WTC11 (cell line): ENCODE results near the gene HEXD. TPM values are rescaled to one million over a fixed set of nuclear protein-coding genes. Genes with fewer than 3 reads are reported as not detected.

Experiments
- ATAC-seq: fragments of 200-7000 bp; cut with Tn5 transposase; 2 replicates; pipeline ENCODE4 v1.10.0; 2021; ENCODE audit warnings: mild to moderate bottlenecking, moderate library complexity
- CTCF ChIA-PET: fragments of 300-600 bp; sonication (Branson Sonifier 250); formaldehyde crosslinking; loops from one replicate; lab custom pipeline; 2021; ENCODE audit warnings: antibody characterized with exemption; lab: Charles Lee
- POLR2A ChIA-PET: fragments of 350-600 bp; sonication (Branson Sonifier 250); formaldehyde crosslinking; loops from one replicate; lab custom pipeline; 2021; ENCODE audit warnings: antibody characterized with exemption; lab: Charles Lee
- DNase-seq: peaks from one replicate; pipeline ENCODE4 v3.0.0; 2021; ENCODE audit warnings: low spot score
- H3K27ac Mint-ChIP-seq: 2 replicates; pipeline ENCODE4 v1.8.0; 2021; ENCODE audit warnings: mixed read lengths
- H3K27me3 Mint-ChIP-seq: 2 replicates; pipeline ENCODE4 v1.8.0; 2021; ENCODE audit warnings: low read depth, mild to moderate bottlenecking, moderate library complexity, mixed read lengths
- H3K36me3 Mint-ChIP-seq: 2 replicates; pipeline ENCODE4 v1.8.0; 2021; ENCODE audit warnings: mixed read lengths
- H3K4me1 Mint-ChIP-seq: 2 replicates; pipeline ENCODE4 v1.8.0; 2022; ENCODE audit warnings: mixed read lengths
- H3K4me3 Mint-ChIP-seq: 2 replicates; pipeline ENCODE4 v1.8.0; 2021; ENCODE audit warnings: mild to moderate bottlenecking, moderate library complexity, mixed read lengths
- H3K9me3 Mint-ChIP-seq: 2 replicates; pipeline ENCODE4 v1.8.0; 2021; ENCODE audit warnings: mixed read lengths
- ATF1 ChIP-seq: sonication (generic); formaldehyde crosslinking; IDR thresholded peaks from 2 replicates; pipeline ENCODE4 v1.8.1; 2023; ENCODE audit warnings: mild to moderate bottlenecking, moderate library complexity, missing genetic modification reagents
- ELF4 ChIP-seq: sonication (generic); formaldehyde crosslinking; IDR thresholded peaks from 2 replicates; pipeline ENCODE4 v1.8.1; 2022; ENCODE audit warnings: low read depth, mild to moderate bottlenecking, moderate library complexity, missing genetic modification reagents
- GTF2I ChIP-seq: fragments of 250-450 bp; sonication (Bioruptor Pico); conservative IDR thresholded peaks from 2 replicates; pipeline ENCODE4 v1.4.0; 2021; ENCODE audit warnings: mild to moderate bottlenecking
- HMGA2 ChIP-seq: fragments of 250-450 bp; sonication (Bioruptor Pico); IDR thresholded peaks from 2 replicates; pipeline ENCODE4 v1.4.0; 2021; ENCODE audit warnings: mild to moderate bottlenecking, moderate library complexity
- MXD4 ChIP-seq: fragments of 250-450 bp; sonication (Bioruptor Pico); IDR thresholded peaks from 2 replicates; pipeline ENCODE4 v1.8.0; 2021; ENCODE audit warnings: mild to moderate bottlenecking, moderate library complexity, borderline replicate concordance
- NFATC4 ChIP-seq: fragments of 250-450 bp; sonication (Bioruptor Pico); IDR thresholded peaks from 2 replicates; pipeline ENCODE4 v1.9.0; 2021; ENCODE audit warnings: mild to moderate bottlenecking
- NR2C2 ChIP-seq: sonication (generic); formaldehyde crosslinking; IDR thresholded peaks from 2 replicates; pipeline ENCODE4 v1.8.0; 2022; ENCODE audit warnings: mild to moderate bottlenecking, missing genetic modification reagents
- NR3C1 ChIP-seq: sonication (generic); formaldehyde crosslinking; conservative IDR thresholded peaks from 2 replicates; pipeline ENCODE4 v1.8.1; 2023; ENCODE audit warnings: low read depth, mild to moderate bottlenecking, missing genetic modification reagents
- SMAD3 ChIP-seq: sonication (generic); formaldehyde crosslinking; IDR thresholded peaks from 2 replicates; pipeline ENCODE4 v1.8.0; 2022; ENCODE audit warnings: missing genetic modification reagents, mild to moderate bottlenecking, borderline replicate concordance
- TEAD4 ChIP-seq: sonication (generic); formaldehyde crosslinking; IDR thresholded peaks from 2 replicates; pipeline ENCODE4 v1.8.0; 2022; ENCODE audit warnings: mild to moderate bottlenecking, missing genetic modification reagents
- TP53 ChIP-seq: sonication (generic); formaldehyde crosslinking; IDR thresholded peaks from 2 replicates; pipeline ENCODE4 v1.8.1; 2023; ENCODE audit warnings: mild to moderate bottlenecking, missing genetic modification reagents
- total RNA-seq: library from RNA; stranded (reverse); gene quantifications from 3 replicates; pipeline ENCODE4 v1.2.3, GENCODE V29; 2021
- TF ChIP-seq, protein P1 (sequence below): sonication (generic); formaldehyde crosslinking; IDR thresholded peaks from 2 replicates; pipeline ENCODE4 v1.8.0; 2022; ENCODE audit warnings: mild to moderate bottlenecking, missing genetic modification reagents
- TF ChIP-seq, protein P2 (sequence below): sonication (generic); formaldehyde crosslinking; IDR thresholded peaks from 2 replicates; pipeline ENCODE4 v1.8.1; 2023; ENCODE audit warnings: mild to moderate bottlenecking, missing genetic modification reagents
- TF ChIP-seq, protein P3 (sequence below): sonication (generic); formaldehyde crosslinking; IDR thresholded peaks from 2 replicates; pipeline ENCODE4 v1.8.1; 2023; ENCODE audit warnings: mild to moderate bottlenecking, missing genetic modification reagents, moderate library complexity
- TF ChIP-seq, protein P4 (sequence below): sonication (generic); formaldehyde crosslinking; IDR thresholded peaks from 2 replicates; pipeline ENCODE4 v1.8.1; 2022; ENCODE audit warnings: low read depth, mild to moderate bottlenecking, moderate library complexity, missing genetic modification reagents, borderline replicate concordance
- TF ChIP-seq, protein P5 (sequence below): fragments of 250-450 bp; sonication (Bioruptor Pico); IDR thresholded peaks from 2 replicates; pipeline ENCODE4 v1.9.0; 2021; ENCODE audit warnings: mild to moderate bottlenecking
- TF ChIP-seq, protein P6 (sequence below): sonication (generic); formaldehyde crosslinking; IDR thresholded peaks from 2 replicates; pipeline ENCODE4 v1.8.0; 2023; ENCODE audit warnings: missing genetic modification reagents
- TF ChIP-seq, protein P7 (sequence below): sonication (generic); formaldehyde crosslinking; IDR thresholded peaks from 2 replicates; pipeline ENCODE4 v1.8.0; 2023; ENCODE audit warnings: mild to moderate bottlenecking, missing genetic modification reagents
- TF ChIP-seq, protein P8 (sequence below): sonication (generic); formaldehyde crosslinking; IDR thresholded peaks from 2 replicates; pipeline ENCODE4 v1.8.1; 2023; ENCODE audit warnings: mild to moderate bottlenecking, missing genetic modification reagents, moderate library complexity

The HEXD gene
- total RNA-seq, 1 experiment from 2014 or later: 36.0 TPM

DNA sequence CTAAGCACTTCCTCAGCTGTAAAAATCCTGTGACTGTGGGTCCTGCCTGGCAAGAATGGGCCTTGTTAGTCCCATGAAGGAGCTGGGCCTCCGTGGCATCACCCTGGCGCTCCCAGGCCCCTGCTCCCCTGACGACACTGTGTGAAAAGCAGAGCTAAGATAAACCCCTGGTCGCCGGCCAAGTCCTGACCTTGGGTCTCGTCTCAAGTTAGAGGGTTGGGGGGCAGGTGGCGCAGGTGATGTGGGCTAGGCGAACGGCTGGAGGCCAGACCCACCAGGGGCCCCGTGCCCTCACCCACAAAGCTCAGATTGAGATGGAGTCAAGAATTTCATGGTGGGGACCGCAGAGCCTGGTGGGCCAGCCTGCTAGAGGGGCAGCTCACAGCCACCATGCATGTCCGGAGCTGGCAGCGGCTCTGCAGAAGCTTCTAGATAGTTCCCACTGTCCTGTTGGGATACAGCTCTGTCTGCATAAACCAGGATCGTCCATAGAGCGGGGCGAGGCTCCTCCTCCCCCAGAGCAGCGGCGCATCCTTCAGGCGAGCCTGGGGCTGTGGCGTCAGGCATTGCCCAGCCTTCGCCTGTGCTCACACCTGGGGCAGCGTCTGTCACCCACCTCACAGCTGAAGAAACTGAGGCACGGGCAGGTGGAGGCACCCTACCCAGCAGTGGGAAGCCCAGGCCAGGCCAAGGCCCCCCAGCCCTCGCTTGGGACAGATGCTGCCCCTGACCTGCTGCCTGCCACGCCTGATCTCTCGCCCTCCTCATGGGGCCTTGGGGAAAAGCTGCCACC is 20.4 kb downstream of the HEXD start:
- TF ChIP-seq, protein P1, sequence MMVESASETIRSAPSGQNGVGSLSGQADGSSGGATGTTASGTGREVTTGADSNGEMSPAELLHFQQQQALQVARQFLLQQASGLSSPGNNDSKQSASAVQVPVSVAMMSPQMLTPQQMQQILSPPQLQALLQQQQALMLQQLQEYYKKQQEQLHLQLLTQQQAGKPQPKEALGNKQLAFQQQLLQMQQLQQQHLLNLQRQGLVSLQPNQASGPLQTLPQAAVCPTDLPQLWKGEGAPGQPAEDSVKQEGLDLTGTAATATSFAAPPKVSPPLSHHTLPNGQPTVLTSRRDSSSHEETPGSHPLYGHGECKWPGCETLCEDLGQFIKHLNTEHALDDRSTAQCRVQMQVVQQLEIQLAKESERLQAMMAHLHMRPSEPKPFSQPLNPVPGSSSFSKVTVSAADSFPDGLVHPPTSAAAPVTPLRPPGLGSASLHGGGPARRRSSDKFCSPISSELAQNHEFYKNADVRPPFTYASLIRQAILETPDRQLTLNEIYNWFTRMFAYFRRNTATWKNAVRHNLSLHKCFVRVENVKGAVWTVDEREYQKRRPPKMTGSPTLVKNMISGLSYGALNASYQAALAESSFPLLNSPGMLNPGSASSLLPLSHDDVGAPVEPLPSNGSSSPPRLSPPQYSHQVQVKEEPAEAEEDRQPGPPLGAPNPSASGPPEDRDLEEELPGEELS (CRISPR knock-in tag): no peak
- TF ChIP-seq, protein P2, sequence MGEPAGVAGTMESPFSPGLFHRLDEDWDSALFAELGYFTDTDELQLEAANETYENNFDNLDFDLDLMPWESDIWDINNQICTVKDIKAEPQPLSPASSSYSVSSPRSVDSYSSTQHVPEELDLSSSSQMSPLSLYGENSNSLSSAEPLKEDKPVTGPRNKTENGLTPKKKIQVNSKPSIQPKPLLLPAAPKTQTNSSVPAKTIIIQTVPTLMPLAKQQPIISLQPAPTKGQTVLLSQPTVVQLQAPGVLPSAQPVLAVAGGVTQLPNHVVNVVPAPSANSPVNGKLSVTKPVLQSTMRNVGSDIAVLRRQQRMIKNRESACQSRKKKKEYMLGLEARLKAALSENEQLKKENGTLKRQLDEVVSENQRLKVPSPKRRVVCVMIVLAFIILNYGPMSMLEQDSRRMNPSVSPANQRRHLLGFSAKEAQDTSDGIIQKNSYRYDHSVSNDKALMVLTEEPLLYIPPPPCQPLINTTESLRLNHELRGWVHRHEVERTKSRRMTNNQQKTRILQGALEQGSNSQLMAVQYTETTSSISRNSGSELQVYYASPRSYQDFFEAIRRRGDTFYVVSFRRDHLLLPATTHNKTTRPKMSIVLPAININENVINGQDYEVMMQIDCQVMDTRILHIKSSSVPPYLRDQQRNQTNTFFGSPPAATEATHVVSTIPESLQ (CRISPR knock-in tag): no peak
- TF ChIP-seq, protein P3, sequence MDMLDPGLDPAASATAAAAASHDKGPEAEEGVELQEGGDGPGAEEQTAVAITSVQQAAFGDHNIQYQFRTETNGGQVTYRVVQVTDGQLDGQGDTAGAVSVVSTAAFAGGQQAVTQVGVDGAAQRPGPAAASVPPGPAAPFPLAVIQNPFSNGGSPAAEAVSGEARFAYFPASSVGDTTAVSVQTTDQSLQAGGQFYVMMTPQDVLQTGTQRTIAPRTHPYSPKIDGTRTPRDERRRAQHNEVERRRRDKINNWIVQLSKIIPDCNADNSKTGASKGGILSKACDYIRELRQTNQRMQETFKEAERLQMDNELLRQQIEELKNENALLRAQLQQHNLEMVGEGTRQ (CRISPR knock-in tag): no peak
- no peak for TF ChIP-seq GTF2I (CRISPR knock-in tag)
- TF ChIP-seq, protein P4, sequence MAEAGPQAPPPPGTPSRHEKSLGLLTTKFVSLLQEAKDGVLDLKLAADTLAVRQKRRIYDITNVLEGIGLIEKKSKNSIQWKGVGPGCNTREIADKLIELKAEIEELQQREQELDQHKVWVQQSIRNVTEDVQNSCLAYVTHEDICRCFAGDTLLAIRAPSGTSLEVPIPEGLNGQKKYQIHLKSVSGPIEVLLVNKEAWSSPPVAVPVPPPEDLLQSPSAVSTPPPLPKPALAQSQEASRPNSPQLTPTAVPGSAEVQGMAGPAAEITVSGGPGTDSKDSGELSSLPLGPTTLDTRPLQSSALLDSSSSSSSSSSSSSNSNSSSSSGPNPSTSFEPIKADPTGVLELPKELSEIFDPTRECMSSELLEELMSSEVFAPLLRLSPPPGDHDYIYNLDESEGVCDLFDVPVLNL: no peak
- TF ChIP-seq ELF4: no peak
- TF ChIP-seq, protein P5, sequence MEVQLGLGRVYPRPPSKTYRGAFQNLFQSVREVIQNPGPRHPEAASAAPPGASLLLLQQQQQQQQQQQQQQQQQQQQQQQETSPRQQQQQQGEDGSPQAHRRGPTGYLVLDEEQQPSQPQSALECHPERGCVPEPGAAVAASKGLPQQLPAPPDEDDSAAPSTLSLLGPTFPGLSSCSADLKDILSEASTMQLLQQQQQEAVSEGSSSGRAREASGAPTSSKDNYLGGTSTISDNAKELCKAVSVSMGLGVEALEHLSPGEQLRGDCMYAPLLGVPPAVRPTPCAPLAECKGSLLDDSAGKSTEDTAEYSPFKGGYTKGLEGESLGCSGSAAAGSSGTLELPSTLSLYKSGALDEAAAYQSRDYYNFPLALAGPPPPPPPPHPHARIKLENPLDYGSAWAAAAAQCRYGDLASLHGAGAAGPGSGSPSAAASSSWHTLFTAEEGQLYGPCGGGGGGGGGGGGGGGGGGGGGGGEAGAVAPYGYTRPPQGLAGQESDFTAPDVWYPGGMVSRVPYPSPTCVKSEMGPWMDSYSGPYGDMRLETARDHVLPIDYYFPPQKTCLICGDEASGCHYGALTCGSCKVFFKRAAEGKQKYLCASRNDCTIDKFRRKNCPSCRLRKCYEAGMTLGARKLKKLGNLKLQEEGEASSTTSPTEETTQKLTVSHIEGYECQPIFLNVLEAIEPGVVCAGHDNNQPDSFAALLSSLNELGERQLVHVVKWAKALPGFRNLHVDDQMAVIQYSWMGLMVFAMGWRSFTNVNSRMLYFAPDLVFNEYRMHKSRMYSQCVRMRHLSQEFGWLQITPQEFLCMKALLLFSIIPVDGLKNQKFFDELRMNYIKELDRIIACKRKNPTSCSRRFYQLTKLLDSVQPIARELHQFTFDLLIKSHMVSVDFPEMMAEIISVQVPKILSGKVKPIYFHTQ (CRISPR knock-in tag): no peak
- DNase-seq (no peak), ATAC-seq (no peak)
- no peaks in the 10 kb centered on the region for H3K27me3 Mint-ChIP-seq
- H3K4me3 Mint-ChIP-seq: no peak overlapping the region
- no peak overlapping the region for H3K27ac Mint-ChIP-seq
- H3K9me3 Mint-ChIP-seq: no peaks in the 10 kb centered on the region
- peaks cover 13% of the 10 kb centered on the region for H3K4me1 Mint-ChIP-seq
- ChIA-PET POLR2A (no interaction called here), CTCF (interaction anchor here (0.6 to 1.4 kb wide), 2 partner anchors 14 kb away, joined by 3 to 4 read pairs; no protein-coding TSS in a partner anchor)
- H3K36me3 Mint-ChIP-seq: peaks cover 4% of the 10 kb centered on the region; the same call in 1 of the 2 replicates

DNA sequence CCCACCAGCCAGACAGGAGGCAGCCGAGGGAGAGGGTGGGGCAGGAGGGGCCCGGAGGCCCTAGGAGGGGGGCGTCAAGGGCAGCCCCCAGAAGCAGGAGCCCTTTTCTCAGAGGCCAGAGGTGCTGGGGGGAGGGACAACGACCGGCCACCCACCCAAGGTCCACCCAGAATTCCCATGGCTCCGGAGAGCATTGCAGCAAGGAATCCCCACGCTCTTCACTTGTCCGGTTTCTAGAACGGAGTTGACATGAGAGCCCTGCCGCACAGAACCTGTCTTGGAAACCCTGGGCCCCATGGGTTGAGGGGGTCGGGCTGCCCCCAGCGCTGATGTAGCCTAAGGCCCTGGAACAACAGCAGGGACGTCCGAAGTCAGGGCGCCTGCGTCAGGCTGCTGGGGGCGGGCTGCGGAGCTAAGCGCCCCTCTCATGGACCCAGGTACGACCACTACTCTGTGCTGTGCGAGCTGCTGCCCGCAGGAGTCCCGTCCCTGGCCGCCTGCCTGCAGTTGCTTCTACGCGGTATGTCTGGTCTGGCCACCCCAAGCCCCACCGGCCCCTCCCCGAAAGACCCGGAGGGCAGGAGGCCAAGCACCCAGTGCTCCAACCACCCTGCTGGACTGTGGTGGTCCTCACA is 21.2 kb downstream of the HEXD start:
- H3K4me3 Mint-ChIP-seq: no peak overlapping the region
- no peak overlapping the region for H3K27ac Mint-ChIP-seq
- CTCF ChIA-PET: interaction anchor here (1.4 kb wide), 1 partner anchor 15 kb away, joined by 4 read pairs; no protein-coding TSS in a partner anchor
- H3K36me3 Mint-ChIP-seq: peaks cover 4% of the 10 kb centered on the region; the same call in 1 of the 2 replicates
- POLR2A ChIA-PET: no interaction called here
- H3K4me1 Mint-ChIP-seq: peaks cover 13% of the 10 kb centered on the region
- no peak for ATAC-seq
- no peaks in the 10 kb centered on the region for H3K27me3 Mint-ChIP-seq
- H3K9me3 Mint-ChIP-seq: no peaks in the 10 kb centered on the region
- no peak for DNase-seq
- TF ChIP-seq HMGA2 (CRISPR knock-in tag): no peak
- TF ChIP-seq TEAD4: no peak
- TF ChIP-seq SMAD3 (CRISPR knock-in tag): no peak
- no peak for TF ChIP-seq ELF4
- TF ChIP-seq, protein P6, sequence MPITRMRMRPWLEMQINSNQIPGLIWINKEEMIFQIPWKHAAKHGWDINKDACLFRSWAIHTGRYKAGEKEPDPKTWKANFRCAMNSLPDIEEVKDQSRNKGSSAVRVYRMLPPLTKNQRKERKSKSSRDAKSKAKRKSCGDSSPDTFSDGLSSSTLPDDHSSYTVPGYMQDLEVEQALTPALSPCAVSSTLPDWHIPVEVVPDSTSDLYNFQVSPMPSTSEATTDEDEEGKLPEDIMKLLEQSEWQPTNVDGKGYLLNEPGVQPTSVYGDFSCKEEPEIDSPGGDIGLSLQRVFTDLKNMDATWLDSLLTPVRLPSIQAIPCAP (CRISPR knock-in tag): no peak
- TF ChIP-seq TP53 (CRISPR knock-in tag): no peak
- TF ChIP-seq, protein P7, sequence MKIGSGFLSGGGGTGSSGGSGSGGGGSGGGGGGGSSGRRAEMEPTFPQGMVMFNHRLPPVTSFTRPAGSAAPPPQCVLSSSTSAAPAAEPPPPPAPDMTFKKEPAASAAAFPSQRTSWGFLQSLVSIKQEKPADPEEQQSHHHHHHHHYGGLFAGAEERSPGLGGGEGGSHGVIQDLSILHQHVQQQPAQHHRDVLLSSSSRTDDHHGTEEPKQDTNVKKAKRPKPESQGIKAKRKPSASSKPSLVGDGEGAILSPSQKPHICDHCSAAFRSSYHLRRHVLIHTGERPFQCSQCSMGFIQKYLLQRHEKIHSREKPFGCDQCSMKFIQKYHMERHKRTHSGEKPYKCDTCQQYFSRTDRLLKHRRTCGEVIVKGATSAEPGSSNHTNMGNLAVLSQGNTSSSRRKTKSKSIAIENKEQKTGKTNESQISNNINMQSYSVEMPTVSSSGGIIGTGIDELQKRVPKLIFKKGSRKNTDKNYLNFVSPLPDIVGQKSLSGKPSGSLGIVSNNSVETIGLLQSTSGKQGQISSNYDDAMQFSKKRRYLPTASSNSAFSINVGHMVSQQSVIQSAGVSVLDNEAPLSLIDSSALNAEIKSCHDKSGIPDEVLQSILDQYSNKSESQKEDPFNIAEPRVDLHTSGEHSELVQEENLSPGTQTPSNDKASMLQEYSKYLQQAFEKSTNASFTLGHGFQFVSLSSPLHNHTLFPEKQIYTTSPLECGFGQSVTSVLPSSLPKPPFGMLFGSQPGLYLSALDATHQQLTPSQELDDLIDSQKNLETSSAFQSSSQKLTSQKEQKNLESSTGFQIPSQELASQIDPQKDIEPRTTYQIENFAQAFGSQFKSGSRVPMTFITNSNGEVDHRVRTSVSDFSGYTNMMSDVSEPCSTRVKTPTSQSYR (CRISPR knock-in tag): no peak
- TF ChIP-seq, protein P8, sequence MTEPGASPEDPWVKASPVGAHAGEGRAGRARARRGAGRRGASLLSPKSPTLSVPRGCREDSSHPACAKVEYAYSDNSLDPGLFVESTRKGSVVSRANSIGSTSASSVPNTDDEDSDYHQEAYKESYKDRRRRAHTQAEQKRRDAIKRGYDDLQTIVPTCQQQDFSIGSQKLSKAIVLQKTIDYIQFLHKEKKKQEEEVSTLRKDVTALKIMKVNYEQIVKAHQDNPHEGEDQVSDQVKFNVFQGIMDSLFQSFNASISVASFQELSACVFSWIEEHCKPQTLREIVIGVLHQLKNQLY (CRISPR knock-in tag): no peak
- no peak for TF ChIP-seq NR2C2 (CRISPR knock-in tag)
- no peak for TF ChIP-seq NFATC4 (CRISPR knock-in tag)
- TF ChIP-seq NR3C1 (CRISPR knock-in tag): no peak
- TF ChIP-seq ATF1: no peak
- no peak for TF ChIP-seq MXD4 (CRISPR knock-in tag)
